Liver (tissue), 3 donors: ENCODE results near the gene STRBP.

Source experiments
- FOXA1 ChIP-seq: IDR thresholded peaks from 2 replicates; pipeline ENCODE4 v1.6.1; 2016; ENCODE audit warnings: antibody characterized with exemption
- JUND ChIP-seq, 2 donors: IDR thresholded peaks; 2 replicates each; pipeline ENCODE4 v1.6.1; 2016; ENCODE audit warnings: antibody characterized with exemption in 2 of 2
- NR2F2 ChIP-seq: IDR thresholded peaks from 2 replicates; pipeline ENCODE4 v1.6.1; 2016; ENCODE audit warnings: antibody characterized with exemption
- RAD21 ChIP-seq, 2 donors: IDR thresholded peaks; 2 replicates each; pipeline ENCODE4 v1.6.1; 2016; ENCODE audit warnings: antibody characterized with exemption in 2 of 2, mild to moderate bottlenecking in 2 of 2
- TAF1 ChIP-seq: conservative IDR thresholded peaks from 2 replicates; pipeline ENCODE4 v1.6.1; 2016; ENCODE audit warnings: antibody characterized with exemption, mild to moderate bottlenecking
- TF ChIP-seq, protein P1 (sequence below): fragments of 150-350 bp; IDR thresholded peaks from 2 replicates; pipeline ENCODE4 v1.5.1; 2017; ENCODE audit warnings: improper control_type of control experiment, low read depth, low read length; ENCODE audit not compliant: missing input control
- TF ChIP-seq, protein P2 (sequence below): IDR thresholded peaks from 2 replicates; pipeline ENCODE4 v1.6.1; 2016; ENCODE audit warnings: antibody characterized with exemption, mild to moderate bottlenecking
- TF ChIP-seq, protein P3 (sequence below): IDR thresholded peaks from 2 replicates; pipeline ENCODE4 v1.6.1; 2016; ENCODE audit warnings: antibody characterized with exemption
- donor health status: healthy.
- donor health status: healthy.

DNA sequence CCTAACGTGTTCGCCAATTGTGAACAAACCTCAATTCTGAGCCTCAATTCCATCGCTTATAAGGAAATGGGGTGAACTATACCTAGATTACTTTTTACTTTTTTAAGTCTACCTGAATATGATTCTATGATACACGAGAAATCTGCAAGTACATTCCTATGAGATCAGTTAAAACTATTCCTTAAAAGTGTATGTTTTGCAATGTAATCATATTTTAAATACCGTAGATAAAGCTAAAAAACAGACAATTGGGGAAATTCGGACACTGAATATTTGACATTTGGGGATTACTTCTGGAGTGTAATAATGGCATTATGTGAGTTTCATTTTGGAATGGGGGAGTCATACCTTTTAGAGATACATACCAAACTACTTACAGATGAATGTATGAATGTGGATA is 62.3 kb downstream of the STRBP start:
- TF ChIP-seq, protein P1, sequence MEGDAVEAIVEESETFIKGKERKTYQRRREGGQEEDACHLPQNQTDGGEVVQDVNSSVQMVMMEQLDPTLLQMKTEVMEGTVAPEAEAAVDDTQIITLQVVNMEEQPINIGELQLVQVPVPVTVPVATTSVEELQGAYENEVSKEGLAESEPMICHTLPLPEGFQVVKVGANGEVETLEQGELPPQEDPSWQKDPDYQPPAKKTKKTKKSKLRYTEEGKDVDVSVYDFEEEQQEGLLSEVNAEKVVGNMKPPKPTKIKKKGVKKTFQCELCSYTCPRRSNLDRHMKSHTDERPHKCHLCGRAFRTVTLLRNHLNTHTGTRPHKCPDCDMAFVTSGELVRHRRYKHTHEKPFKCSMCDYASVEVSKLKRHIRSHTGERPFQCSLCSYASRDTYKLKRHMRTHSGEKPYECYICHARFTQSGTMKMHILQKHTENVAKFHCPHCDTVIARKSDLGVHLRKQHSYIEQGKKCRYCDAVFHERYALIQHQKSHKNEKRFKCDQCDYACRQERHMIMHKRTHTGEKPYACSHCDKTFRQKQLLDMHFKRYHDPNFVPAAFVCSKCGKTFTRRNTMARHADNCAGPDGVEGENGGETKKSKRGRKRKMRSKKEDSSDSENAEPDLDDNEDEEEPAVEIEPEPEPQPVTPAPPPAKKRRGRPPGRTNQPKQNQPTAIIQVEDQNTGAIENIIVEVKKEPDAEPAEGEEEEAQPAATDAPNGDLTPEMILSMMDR, result no peak
- TF ChIP-seq, protein P2, sequence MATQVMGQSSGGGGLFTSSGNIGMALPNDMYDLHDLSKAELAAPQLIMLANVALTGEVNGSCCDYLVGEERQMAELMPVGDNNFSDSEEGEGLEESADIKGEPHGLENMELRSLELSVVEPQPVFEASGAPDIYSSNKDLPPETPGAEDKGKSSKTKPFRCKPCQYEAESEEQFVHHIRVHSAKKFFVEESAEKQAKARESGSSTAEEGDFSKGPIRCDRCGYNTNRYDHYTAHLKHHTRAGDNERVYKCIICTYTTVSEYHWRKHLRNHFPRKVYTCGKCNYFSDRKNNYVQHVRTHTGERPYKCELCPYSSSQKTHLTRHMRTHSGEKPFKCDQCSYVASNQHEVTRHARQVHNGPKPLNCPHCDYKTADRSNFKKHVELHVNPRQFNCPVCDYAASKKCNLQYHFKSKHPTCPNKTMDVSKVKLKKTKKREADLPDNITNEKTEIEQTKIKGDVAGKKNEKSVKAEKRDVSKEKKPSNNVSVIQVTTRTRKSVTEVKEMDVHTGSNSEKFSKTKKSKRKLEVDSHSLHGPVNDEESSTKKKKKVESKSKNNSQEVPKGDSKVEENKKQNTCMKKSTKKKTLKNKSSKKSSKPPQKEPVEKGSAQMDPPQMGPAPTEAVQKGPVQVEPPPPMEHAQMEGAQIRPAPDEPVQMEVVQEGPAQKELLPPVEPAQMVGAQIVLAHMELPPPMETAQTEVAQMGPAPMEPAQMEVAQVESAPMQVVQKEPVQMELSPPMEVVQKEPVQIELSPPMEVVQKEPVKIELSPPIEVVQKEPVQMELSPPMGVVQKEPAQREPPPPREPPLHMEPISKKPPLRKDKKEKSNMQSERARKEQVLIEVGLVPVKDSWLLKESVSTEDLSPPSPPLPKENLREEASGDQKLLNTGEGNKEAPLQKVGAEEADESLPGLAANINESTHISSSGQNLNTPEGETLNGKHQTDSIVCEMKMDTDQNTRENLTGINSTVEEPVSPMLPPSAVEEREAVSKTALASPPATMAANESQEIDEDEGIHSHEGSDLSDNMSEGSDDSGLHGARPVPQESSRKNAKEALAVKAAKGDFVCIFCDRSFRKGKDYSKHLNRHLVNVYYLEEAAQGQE, result no peak
- TF ChIP-seq NR2F2 (no peak), TAF1 (no peak), FOXA1 (no peak), RAD21 (IDR thresholded peaks at IDR 0.05) (no peak), JUND (IDR thresholded peaks at IDR 0.05) (no peak)
- TF ChIP-seq, protein P3, sequence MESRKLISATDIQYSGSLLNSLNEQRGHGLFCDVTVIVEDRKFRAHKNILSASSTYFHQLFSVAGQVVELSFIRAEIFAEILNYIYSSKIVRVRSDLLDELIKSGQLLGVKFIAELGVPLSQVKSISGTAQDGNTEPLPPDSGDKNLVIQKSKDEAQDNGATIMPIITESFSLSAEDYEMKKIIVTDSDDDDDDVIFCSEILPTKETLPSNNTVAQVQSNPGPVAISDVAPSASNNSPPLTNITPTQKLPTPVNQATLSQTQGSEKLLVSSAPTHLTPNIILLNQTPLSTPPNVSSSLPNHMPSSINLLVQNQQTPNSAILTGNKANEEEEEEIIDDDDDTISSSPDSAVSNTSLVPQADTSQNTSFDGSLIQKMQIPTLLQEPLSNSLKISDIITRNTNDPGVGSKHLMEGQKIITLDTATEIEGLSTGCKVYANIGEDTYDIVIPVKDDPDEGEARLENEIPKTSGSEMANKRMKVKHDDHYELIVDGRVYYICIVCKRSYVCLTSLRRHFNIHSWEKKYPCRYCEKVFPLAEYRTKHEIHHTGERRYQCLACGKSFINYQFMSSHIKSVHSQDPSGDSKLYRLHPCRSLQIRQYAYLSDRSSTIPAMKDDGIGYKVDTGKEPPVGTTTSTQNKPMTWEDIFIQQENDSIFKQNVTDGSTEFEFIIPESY, result no peak
